GM23338 (cell line): ENCODE data around the gene POP4. TPM values are rescaled to one million over a fixed set of nuclear protein-coding genes. Genes with fewer than 3 reads are reported as not detected.

Experiments used
- ATAC-seq: fragments of 200-7000 bp; cut with Tn5 transposase; 3 replicates; pipeline ENCODE4 v1.9.1; 2020
- DNase-seq: peaks from one replicate; pipeline ENCODE4 v3.0.0-alpha.2; 2015; ENCODE audit warnings: low spot score
- H2AFZ ChIP-seq: fragments of 200-600 bp; sonication (generic); 2 replicates; pipeline ENCODE4 v1.8.0; 2016; ENCODE audit warnings: antibody characterized with exemption, mild to moderate bottlenecking, moderate library complexity
- H3F3A ChIP-seq: fragments of 200-600 bp; sonication (generic); replicated peaks from 2 replicates; pipeline ENCODE4 v1.8.0; 2017; ENCODE audit warnings: antibody characterized with exemption, mixed run types, low read depth
- H3K27ac ChIP-seq: fragments of 200-600 bp; sonication (generic); 2 replicates; pipeline ENCODE4 v1.6.1; 2016; ENCODE audit warnings: low read depth
- H3K27me3 ChIP-seq: fragments of 200-600 bp; sonication (generic); 2 replicates; pipeline ENCODE4 v1.8.0; 2016; ENCODE audit warnings: mild to moderate bottlenecking, mixed run types, moderate library complexity; ENCODE audit not compliant: insufficient read depth
- H3K36me3 ChIP-seq: fragments of 200-600 bp; sonication (generic); 2 replicates; pipeline ENCODE4 v1.8.0; 2016; ENCODE audit warnings: mild to moderate bottlenecking; ENCODE audit not compliant: insufficient read depth
- H3K4me1 ChIP-seq: fragments of 200-600 bp; sonication (generic); 2 replicates; pipeline ENCODE4 v1.8.0; 2016; ENCODE audit warnings: mild to moderate bottlenecking, moderate library complexity; ENCODE audit not compliant: insufficient read depth
- H3K4me2 ChIP-seq: fragments of 200-600 bp; sonication (generic); 2 replicates; pipeline ENCODE4 v1.7.1; 2017; ENCODE audit warnings: mixed run types
- H3K4me3 ChIP-seq: fragments of 200-600 bp; sonication (generic); 2 replicates; pipeline ENCODE4 v1.6.1; 2016; ENCODE audit warnings: mixed run types
- H3K79me2 ChIP-seq: fragments of 200-600 bp; sonication (generic); replicated peaks from 2 replicates; pipeline ENCODE4 v1.8.0; 2017; ENCODE audit warnings: mild to moderate bottlenecking; ENCODE audit not compliant: insufficient read depth
- H3K9me2 ChIP-seq: fragments of 200-600 bp; sonication (generic); 2 replicates; pipeline ENCODE4 v1.8.0; 2017; ENCODE audit not compliant: insufficient read depth
- H4K20me1 ChIP-seq: fragments of 200-600 bp; sonication (generic); replicated peaks from 2 replicates; pipeline ENCODE4 v1.8.0; 2017; ENCODE audit warnings: mild to moderate bottlenecking; ENCODE audit not compliant: insufficient read depth
- H3K27ac Mint-ChIP-seq: 2 replicates; pipeline ENCODE4 v1.8.0; 2020; ENCODE audit warnings: inconsistent platforms, mild to moderate bottlenecking, moderate library complexity, mixed read lengths
- H3K27me3 Mint-ChIP-seq: 3 replicates; pipeline ENCODE4 v1.8.0; 2022; ENCODE audit warnings: low read depth, mild to moderate bottlenecking, moderate library complexity, mixed read lengths, inconsistent platforms; ENCODE audit not compliant: insufficient read depth, poor library complexity
- H3K36me3 Mint-ChIP-seq: 3 replicates; pipeline ENCODE4 v1.8.0; 2021; ENCODE audit warnings: low read depth, mild to moderate bottlenecking, inconsistent platforms, moderate library complexity, mixed read lengths
- H3K4me1 Mint-ChIP-seq: 3 replicates; pipeline ENCODE4 v1.8.0; 2020; ENCODE audit warnings: mild to moderate bottlenecking, inconsistent platforms, mixed read lengths
- H3K4me3 Mint-ChIP-seq: 3 replicates; pipeline ENCODE4 v1.8.0; 2021; ENCODE audit warnings: moderate library complexity, mild to moderate bottlenecking, inconsistent platforms, mixed read lengths
- H3K9me3 Mint-ChIP-seq: 3 replicates; pipeline ENCODE4 v1.8.0; 2020; ENCODE audit warnings: moderate library complexity, mild to moderate bottlenecking, inconsistent platforms, mixed read lengths
- CREB1 ChIP-seq: fragments of 250-450 bp; sonication (Bioruptor Pico); IDR thresholded peaks from 2 replicates; pipeline ENCODE4 v1.5.0; 2020; ENCODE audit warnings: low read depth, mild to moderate bottlenecking, moderate library complexity
- CTCF ChIP-seq, 2 experiments: fragments of 200-600 bp in 1 of 2; sonication (generic) in 1 of 2; conservative IDR thresholded peaks; 2 replicates each; pipeline versions ENCODE4 v1.5.1 to v1.6.1; 2016 to 2017; ENCODE audit warnings: antibody characterized with exemption in 2 of 2, low read depth in 2 of 2, mild to moderate bottlenecking in 2 of 2, moderate library complexity in 1 of 2
- ETS1 ChIP-seq: IDR thresholded peaks from 2 replicates; pipeline ENCODE4 v1.6.1; 2016; ENCODE audit warnings: antibody characterized with exemption
- EZH2 ChIP-seq: fragments of 200-600 bp; sonication (generic); IDR thresholded peaks from one replicate; pipeline ENCODE4 v1.8.0; 2017; ENCODE audit warnings: antibody characterized with exemption, mild to moderate bottlenecking, low read depth; ENCODE audit not compliant: unreplicated experiment
- EZH2phosphoT487 ChIP-seq: fragments of 200-600 bp; sonication (generic); IDR thresholded peaks from one replicate; pipeline ENCODE4 v1.8.1; 2018; ENCODE audit warnings: antibody characterized with exemption; ENCODE audit not compliant: unreplicated experiment
- JUNB ChIP-seq: IDR thresholded peaks from one replicate; pipeline ENCODE4 v1.6.1; 2016; ENCODE audit warnings: antibody characterized with exemption; ENCODE audit not compliant: unreplicated experiment
- NANOG ChIP-seq: IDR thresholded peaks from 2 replicates; pipeline ENCODE4 v1.6.1; 2016; ENCODE audit warnings: antibody characterized with exemption, borderline replicate concordance
- POLR2AphosphoS5 ChIP-seq: IDR thresholded peaks from 2 replicates; pipeline ENCODE4 v1.6.1; 2016; ENCODE audit warnings: antibody characterized with exemption, low read depth
- REST ChIP-seq: IDR thresholded peaks from one replicate; pipeline ENCODE4 v1.6.1; 2018; ENCODE audit warnings: antibody characterized with exemption; ENCODE audit not compliant: unreplicated experiment
- STAT1 ChIP-seq: IDR thresholded peaks from one replicate; pipeline ENCODE4 v1.6.1; 2016; ENCODE audit warnings: antibody characterized with exemption; ENCODE audit not compliant: unreplicated experiment
- ZNF114 ChIP-seq: fragments of 250-450 bp; sonication (Bioruptor Pico); IDR thresholded peaks from 2 replicates; pipeline ENCODE4 v1.5.0; 2020; ENCODE audit warnings: mild to moderate bottlenecking, moderate library complexity
- ZNF331 ChIP-seq: fragments of 250-450 bp; sonication (Bioruptor Pico); IDR thresholded peaks from 2 replicates; pipeline ENCODE4 v1.5.0; 2020; ENCODE audit warnings: low read depth, mild to moderate bottlenecking, moderate library complexity
- ZNF462 ChIP-seq: fragments of 250-450 bp; sonication (Bioruptor Pico); IDR thresholded peaks from 2 replicates; pipeline ENCODE4 v1.5.0; 2020; ENCODE audit warnings: mild to moderate bottlenecking, moderate library complexity
- polyA plus RNA-seq: library from polyadenylated mRNA; unstranded; fragments of >200 nt; fragmentation: Nextera tagmentation; extraction: Ambion mirVana; gene quantifications from 2 replicates; pipeline ENCODE4 v1.2.1, GENCODE V29; 2016
- total RNA-seq: library from RNA; depleted of rRNA; stranded (reverse); fragments of >200 nt; shearing (Covaris generic); gene quantifications from 2 replicates; pipeline ENCODE4 v1.2.3, GENCODE V29; 2014

POP4 gene
- total and polyA plus RNA-seq, 2 experiments from 2014 or later = 37.2 to 58.3 TPM

- Mint-ChIP-seq H3K27ac (no peak overlapping the region), H3K36me3 (peaks cover 26% of the 10 kb centered on the region), H3K4me1 (no peaks in the 10 kb centered on the region), H3K9me3 (no peaks in the 10 kb centered on the region), H3K4me3 (no peak overlapping the region), H3K27me3 (peaks cover 10% of the 10 kb centered on the region)
- no peaks in the 10 kb centered on the region for H3K9me2 ChIP-seq
- no peak overlapping the region for H3K4me3 ChIP-seq
- no peak for DNase-seq
- no peaks in the 10 kb centered on the region for H3K4me1 ChIP-seq
- no peaks in the 10 kb centered on the region for H3F3A ChIP-seq
- no peaks in the 10 kb centered on the region for H3K79me2 ChIP-seq
- no peak overlapping the region for H3K4me2 ChIP-seq
- H2AFZ ChIP-seq = no peak overlapping the region
- H3K27ac ChIP-seq = no peak overlapping the region
- TF ChIP-seq EZH2phosphoT487 (no peak), JUNB (no peak), ETS1 (no peak), CTCF (conservative IDR thresholded peaks at IDR 0.05; ENCODE audit: low read depth in 2 of 2) (no peak), ZNF331 (no peak), REST (no peak), NANOG (no peak), CREB1 (no peak), EZH2 (no peak), ZNF114 (CRISPR knock-in tag) (no peak), ZNF462 (CRISPR knock-in tag) (no peak), STAT1 (no peak), POLR2AphosphoS5 (no peak)
- H3K27me3 ChIP-seq = no peaks in the 10 kb centered on the region
- ATAC-seq = no peak
- no peaks in the 10 kb centered on the region for H4K20me1 ChIP-seq
- no peaks in the 10 kb centered on the region for H3K36me3 ChIP-seq
These were observed 11.5 kb downstream of the POP4 start for GRCh38 chr19:29617366-29618266.
